Hematopoietic multipotent progenitor cell treated with erythropoietin and hydrocortisone succinate and interleukin-3 and kit ligand, for 4 days (in vitro differentiated cells): ENCODE results near the gene MOB4.

Experiments used
- DNase-seq: peaks from one replicate; pipeline ENCODE4 v3.0.0-alpha.2; 2015

MOB4 gene

DNA sequence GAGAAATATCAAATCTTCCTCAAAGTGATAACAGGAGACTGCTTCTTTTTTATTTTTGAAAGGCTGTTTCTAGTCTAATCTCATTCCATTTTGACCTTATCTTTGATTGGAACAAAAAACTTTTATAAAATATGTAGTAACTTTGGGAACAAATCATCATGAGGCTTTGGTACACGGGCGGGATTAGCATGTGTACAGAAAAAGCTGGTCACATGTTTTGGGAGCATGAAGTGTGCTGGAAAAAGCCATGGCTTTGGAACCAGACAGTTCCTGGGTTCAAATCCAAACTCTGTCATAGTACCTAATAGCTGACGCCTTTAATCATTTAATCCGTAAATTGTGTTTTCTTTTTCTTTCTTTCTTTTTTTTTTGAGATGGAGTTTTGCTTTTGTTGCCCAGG, 81.3 kb downstream of the MOB4 start:
- no peak for DNase-seq

- no peak for DNase-seq
These were observed 82.6 kb downstream of the MOB4 start for GRCh38 chr2:197598450-197598849.

GRCh38 chr2:197599285-197599965, 83.6 kb downstream of the MOB4 start:
- DNase-seq, result peak; percentile 88

- DNase-seq, result no peak
These were observed 84.4 kb downstream of the MOB4 start for GRCh38 chr2:197600306-197600705.

- DNase-seq, result no peak
These were observed 85.9 kb downstream of the MOB4 start for GRCh38 chr2:197601726-197602125.
